HepG2 (cell line): ENCODE measurements around the gene GPRIN1. TPM values are rescaled to one million over a fixed set of nuclear protein-coding genes. Genes with fewer than 3 reads are reported as not detected.

Source experiments
- ATAC-seq: fragments of 200-7000 bp; cut with Tn5 transposase; 3 replicates; pipeline ENCODE4 v1.9.1; 2020; ENCODE audit warnings: mild to moderate bottlenecking, moderate library complexity
- BruUV-seq: library from RNA; stranded (reverse); fragments of 400-500 nt; replicated peaks from 2 replicates; lab custom pipeline; 2021; lab: Mats Ljungman, UMichigan
- CTCF ChIA-PET: fragments of 300-600 bp; formaldehyde crosslinking; extraction: SDS; loops from one replicate; lab custom pipeline; 2021; ENCODE audit warnings: low total read pairs, inconsistent platforms, low intra/inter-chr PET ratio; lab: Yijun Ruan, JAX
- POLR2A ChIA-PET: fragments of 350-600 bp; sonication (Branson Sonifier 250); formaldehyde crosslinking; loops from one replicate; lab custom pipeline; 2020; ENCODE audit warnings: antibody characterized with exemption, inconsistent platforms; lab: Yijun Ruan, JAX
- DNase-seq: peaks from one replicate; pipeline ENCODE4 v3.0.0-alpha.2; 2015; ENCODE audit warnings: low spot score
- FAIRE-seq: peaks from 3 replicates; lab custom pipeline; 2011; peaks lifted over from hg19 to GRCh38; lab: Jason Lieb, UNC
- H2AFZ ChIP-seq: one replicate; pipeline ENCODE4 v1.6.1; 2011; ENCODE audit warnings: low read length, inconsistent platforms
- H3K27ac ChIP-seq: fragments of 300-600 bp; 3 replicates; pipeline ENCODE4 v1.8.0; 2011; ENCODE audit warnings: mixed run types, mild to moderate bottlenecking, mixed read lengths, low read length, inconsistent platforms; ENCODE audit not compliant: insufficient read depth; ENCODE audit errors: extremely low read length
- H3K27me3 ChIP-seq, 2 experiments: fragments of 200-600 bp in 1 of 2; 2 replicates in 1 of 2; 3 replicates in 1 of 2; pipeline versions ENCODE4 v1.6.0 to v1.8.0; 2011; ENCODE audit warnings: low read length in 2 of 2, mild to moderate bottlenecking in 2 of 2, moderate library complexity in 2 of 2, inconsistent platforms in 1 of 2; ENCODE audit not compliant: insufficient read depth in 2 of 2, control insufficient read depth in 1 of 2
- H3K36me3 ChIP-seq, 2 experiments: fragments of 200-600 bp in 1 of 2; replicated peaks in 1 of 2; 2 replicates in 1 of 2; 3 replicates in 1 of 2; pipeline versions ENCODE4 v1.5.1 to v1.8.0; 2011; ENCODE audit warnings: low read length in 2 of 2, inconsistent platforms in 1 of 2; ENCODE audit not compliant: insufficient read depth in 2 of 2, control insufficient read depth in 1 of 2
- H3K4me1 ChIP-seq: 2 replicates; pipeline ENCODE4 v1.5.1; 2012; ENCODE audit warnings: low read length, inconsistent platforms; ENCODE audit not compliant: insufficient read depth
- H3K4me2 ChIP-seq: 2 replicates; pipeline ENCODE4 v1.6.0; 2011; ENCODE audit warnings: low read depth, low read length, inconsistent platforms
- H3K4me3 ChIP-seq, 3 experiments: fragments of 200-600 bp in 1 of 3; sonication (generic), shearing (Covaris generic) in 1 of 3; replicated peaks in 1 of 3; 2 replicates each; pipeline ENCODE4 v1.5.1; 2011 to 2016; ENCODE audit warnings: low read length in 3 of 3, inconsistent platforms in 2 of 3, low read depth in 2 of 3, mild to moderate bottlenecking in 2 of 3, control low read depth in 1 of 3, mixed read lengths in 1 of 3; ENCODE audit not compliant: insufficient read depth in 1 of 3
- H3K79me2 ChIP-seq: one replicate; pipeline ENCODE4 v1.6.1; 2011; ENCODE audit warnings: low read length, inconsistent platforms; ENCODE audit not compliant: insufficient read depth
- H3K9ac ChIP-seq: 2 replicates; pipeline ENCODE4 v1.6.0; 2011; ENCODE audit warnings: mild to moderate bottlenecking, low read depth, low read length, inconsistent platforms; ENCODE audit not compliant: insufficient read depth
- H3K9me3 ChIP-seq: 2 replicates; pipeline ENCODE4 v1.5.1; 2012; ENCODE audit warnings: mild to moderate bottlenecking, low read length
- H4K20me1 ChIP-seq: 2 replicates; pipeline ENCODE4 v1.6.0; 2011; ENCODE audit warnings: inconsistent platforms, mild to moderate bottlenecking, low read length, moderate library complexity; ENCODE audit not compliant: insufficient read depth
- NCOA2 ChIP-seq: sonication (generic); formaldehyde crosslinking; IDR thresholded peaks from 2 replicates; pipeline ENCODE4 v1.8.0; 2022; ENCODE audit warnings: inconsistent platforms
- NCOR1 ChIP-seq: fragments of 200-600 bp; sonication (generic); IDR thresholded peaks from 2 replicates; pipeline ENCODE4 v1.7.0; 2017; ENCODE audit warnings: antibody characterized with exemption, low read length, borderline replicate concordance
- NR3C1 ChIP-seq: sonication (generic); formaldehyde crosslinking; IDR thresholded peaks from 2 replicates; pipeline ENCODE4 v1.4.0; 2020; ENCODE audit warnings: missing genetic modification reagents
- POLR2G ChIP-seq: fragments of 200-400 bp; formaldehyde crosslinking; IDR thresholded peaks from 2 replicates; pipeline ENCODE4 v1.6.1; 2018; ENCODE audit warnings: mild to moderate bottlenecking, low read depth, low read length, moderate library complexity
- RARG ChIP-seq: sonication (generic); formaldehyde crosslinking; IDR thresholded peaks from 2 replicates; pipeline ENCODE4 v1.4.0; 2020; ENCODE audit warnings: low read depth, mild to moderate bottlenecking, missing genetic modification reagents
- RNF2 ChIP-seq: fragments of 450-650 bp; conservative IDR thresholded peaks from 2 replicates; pipeline ENCODE4 v1.6.1; 2016; ENCODE audit warnings: low read depth
- SCMH1 ChIP-seq: sonication (generic); formaldehyde crosslinking; IDR thresholded peaks from 2 replicates; pipeline ENCODE4 v1.9.0; 2021; ENCODE audit warnings: missing genetic modification reagents, mild to moderate bottlenecking, borderline replicate concordance
- SMAD3 ChIP-seq: sonication (generic); formaldehyde crosslinking; IDR thresholded peaks from 2 replicates; pipeline ENCODE4 v1.4.0; 2020; ENCODE audit warnings: missing genetic modification reagents
- ZNF672 ChIP-seq: sonication (generic); formaldehyde crosslinking; IDR thresholded peaks from 2 replicates; pipeline ENCODE4 v1.8.1; 2022; ENCODE audit warnings: missing genetic modification reagents
- ZNF891 ChIP-seq: sonication (generic); formaldehyde crosslinking; IDR thresholded peaks from 2 replicates; pipeline ENCODE4 v1.5.0; 2020; ENCODE audit warnings: mild to moderate bottlenecking, missing genetic modification reagents
- WGBS: methylation state at CpG from one replicate; pipeline ENCODE4 v1.1.6; 2017; ENCODE audit warnings: low lambda C conversion rate; 5-methylcytosine and 5-hydroxymethylcytosine counted together
- in situ Hi-C: cut with HindIII; loops from 2 replicates; pipeline ENCODE4 v1.10.0; 2017; ENCODE audit warnings: low pct_unique_long_range_greater_than_20kb; ENCODE audit not compliant: extremely low pct_ligation_motif_present
- intact Hi-C: fragments of 100-400 bp; cut with micrococcal nuclease; formaldehyde crosslinking; loops from one replicate; pipeline ENCODE4 v1.10.0; 2022; ENCODE audit not compliant: unreplicated experiment
- polyA plus RNA-seq, 8 experiments: library from polyadenylated mRNA; depleted of rRNA in 3 of 8; stranded (reverse) in 7 of 8; unstranded in 1 of 8; fragments of >200 nt; fragmentation: Illumina TruSeq in 4 of 8; extraction: Trizol in 4 of 8; gene quantifications; 2 replicates each; pipeline versions ENCODE4 v1.2.1 to v1.2.3, GENCODE V29; 2011 to 2016; ENCODE audit warnings: low read depth in 4 of 8, missing spikeins in 1 of 8, mixed read lengths in 1 of 8; ENCODE audit not compliant: insufficient read depth in 1 of 8
- total RNA-seq, 5 experiments: library from RNA; depleted of rRNA; stranded (reverse); fragments of >200 nt; fragmentation: Illumina TruSeq; extraction: Trizol; gene quantifications; 2 replicates each; pipeline ENCODE4 v1.2.3, GENCODE V29; 2016; ENCODE audit warnings: low read depth in 1 of 5
- TF ChIP-seq, protein P1 (sequence below): sonication (generic); formaldehyde crosslinking; IDR thresholded peaks from 2 replicates; pipeline ENCODE4 v1.8.1; 2023; ENCODE audit warnings: missing genetic modification reagents, mild to moderate bottlenecking, borderline replicate concordance

Gene GPRIN1
- total and polyA plus RNA-seq, 2 of the 13 experiments (the other 11 are each of a cell fraction or from before 2014, with no cell fraction given), result 0.32 to 2.0 TPM

- in situ Hi-C loops, result no loop called here
- Histone ChIP-seq H3K27ac (no peak overlapping the region), H2AFZ (no peak overlapping the region), H3K4me2 (no peak overlapping the region), H3K79me2 (no peaks in the 10 kb centered on the region), H3K9me3 (no peaks in the 10 kb centered on the region), H3K9ac (no peak overlapping the region), H3K27me3 (no peaks in the 10 kb centered on the region; a peak in 1 of 5 replicates), H3K4me1 (peaks cover 20% of the 10 kb centered on the region), H3K4me3 (no peak overlapping the region), H3K36me3 (no peaks in the 10 kb centered on the region), H4K20me1 (no peaks in the 10 kb centered on the region)
- TF ChIP-seq NR3C1, result no peak
- TF ChIP-seq RARG (CRISPR knock-in tag), result no peak
- no peak for TF ChIP-seq NCOA2 (CRISPR knock-in tag)
- no peak for TF ChIP-seq NCOR1
- TF ChIP-seq POLR2G, result no peak
- no peak for TF ChIP-seq ZNF672
- TF ChIP-seq SCMH1 (CRISPR knock-in tag), result no peak
- no peak for TF ChIP-seq SMAD3 (CRISPR knock-in tag)
- TF ChIP-seq ZNF891, result no peak
- no peak for TF ChIP-seq RNF2
- TF ChIP-seq, protein P1, sequence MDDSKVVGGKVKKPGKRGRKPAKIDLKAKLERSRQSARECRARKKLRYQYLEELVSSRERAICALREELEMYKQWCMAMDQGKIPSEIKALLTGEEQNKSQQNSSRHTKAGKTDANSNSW (CRISPR knock-in tag), result no peak
- CTCF ChIA-PET, result no interaction called here
- ATAC-seq (no peak), FAIRE-seq (no peak), DNase-seq (no peak)
- BruUV-seq, result no TSS peak
- WGBS, result 89% methylated on average over 1 of the region's 4 CpGs
- intact Hi-C loops, result no loop called here
- POLR2A ChIA-PET, result no interaction called here
Observed at GRCh38 chr5:176608142-176608705, 1.7 kb downstream of the GPRIN1 start.
